OCI-LY3 (cell line): Measurements from ENCODE around the gene RLN2.

ENCODE experiments used
- EZH2phosphoT487 ChIP-seq: fragments of 200-600 bp; shearing (Covaris generic); IDR thresholded peaks from 2 replicates; pipeline ENCODE4 v1.6.1; 2018; ENCODE audit warnings: antibody characterized with exemption, mixed run types, low read depth
- TF ChIP-seq, protein P1 (sequence below): fragments of 200-600, 300-600 bp; sonication (generic); IDR thresholded peaks from 2 replicates; pipeline ENCODE4 v1.5.1; 2014; ENCODE audit warnings: antibody characterized with exemption, low read length, low read depth

DNA sequence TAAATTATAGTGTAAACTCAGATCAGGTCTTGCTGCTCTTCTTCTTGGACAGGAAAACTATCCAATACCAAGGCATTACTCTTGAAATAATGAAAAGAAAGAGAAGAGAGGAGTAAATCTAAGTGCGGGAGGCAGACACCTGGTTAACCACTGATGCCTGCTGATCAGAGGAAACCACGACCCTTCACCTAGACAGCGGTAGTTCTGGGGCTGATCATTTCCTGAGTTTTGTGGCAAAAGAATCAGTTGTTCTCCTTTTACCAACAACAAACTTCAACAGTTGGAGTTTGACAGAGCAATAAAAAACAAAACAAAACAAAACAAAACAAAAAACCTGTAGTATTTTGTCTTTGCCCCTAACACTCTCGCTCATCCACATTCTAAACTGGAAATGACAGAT is 32.2 kb upstream of the RLN2 start:
- TF ChIP-seq, protein P1, sequence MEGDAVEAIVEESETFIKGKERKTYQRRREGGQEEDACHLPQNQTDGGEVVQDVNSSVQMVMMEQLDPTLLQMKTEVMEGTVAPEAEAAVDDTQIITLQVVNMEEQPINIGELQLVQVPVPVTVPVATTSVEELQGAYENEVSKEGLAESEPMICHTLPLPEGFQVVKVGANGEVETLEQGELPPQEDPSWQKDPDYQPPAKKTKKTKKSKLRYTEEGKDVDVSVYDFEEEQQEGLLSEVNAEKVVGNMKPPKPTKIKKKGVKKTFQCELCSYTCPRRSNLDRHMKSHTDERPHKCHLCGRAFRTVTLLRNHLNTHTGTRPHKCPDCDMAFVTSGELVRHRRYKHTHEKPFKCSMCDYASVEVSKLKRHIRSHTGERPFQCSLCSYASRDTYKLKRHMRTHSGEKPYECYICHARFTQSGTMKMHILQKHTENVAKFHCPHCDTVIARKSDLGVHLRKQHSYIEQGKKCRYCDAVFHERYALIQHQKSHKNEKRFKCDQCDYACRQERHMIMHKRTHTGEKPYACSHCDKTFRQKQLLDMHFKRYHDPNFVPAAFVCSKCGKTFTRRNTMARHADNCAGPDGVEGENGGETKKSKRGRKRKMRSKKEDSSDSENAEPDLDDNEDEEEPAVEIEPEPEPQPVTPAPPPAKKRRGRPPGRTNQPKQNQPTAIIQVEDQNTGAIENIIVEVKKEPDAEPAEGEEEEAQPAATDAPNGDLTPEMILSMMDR: no peak
- TF ChIP-seq EZH2phosphoT487: no peak
